GM23338 (cell line): ENCODE data around the gene CHD9NB. TPM values are rescaled to one million over a fixed set of nuclear protein-coding genes. Genes with fewer than 3 reads are reported as not detected.

Experiments used
- ATAC-seq: fragments of 200-7000 bp; cut with Tn5 transposase; 3 replicates; pipeline ENCODE4 v1.9.1; 2020
- DNase-seq: peaks from one replicate; pipeline ENCODE4 v3.0.0-alpha.2; 2015; ENCODE audit warnings: low spot score
- H2AFZ ChIP-seq: fragments of 200-600 bp; sonication (generic); 2 replicates; pipeline ENCODE4 v1.8.0; 2016; ENCODE audit warnings: antibody characterized with exemption, mild to moderate bottlenecking, moderate library complexity
- H3F3A ChIP-seq: fragments of 200-600 bp; sonication (generic); replicated peaks from 2 replicates; pipeline ENCODE4 v1.8.0; 2017; ENCODE audit warnings: antibody characterized with exemption, mixed run types, low read depth
- H3K27ac ChIP-seq: fragments of 200-600 bp; sonication (generic); 2 replicates; pipeline ENCODE4 v1.6.1; 2016; ENCODE audit warnings: low read depth
- H3K27me3 ChIP-seq: fragments of 200-600 bp; sonication (generic); 2 replicates; pipeline ENCODE4 v1.8.0; 2016; ENCODE audit warnings: mild to moderate bottlenecking, mixed run types, moderate library complexity; ENCODE audit not compliant: insufficient read depth
- H3K36me3 ChIP-seq: fragments of 200-600 bp; sonication (generic); 2 replicates; pipeline ENCODE4 v1.8.0; 2016; ENCODE audit warnings: mild to moderate bottlenecking; ENCODE audit not compliant: insufficient read depth
- H3K4me1 ChIP-seq: fragments of 200-600 bp; sonication (generic); 2 replicates; pipeline ENCODE4 v1.8.0; 2016; ENCODE audit warnings: mild to moderate bottlenecking, moderate library complexity; ENCODE audit not compliant: insufficient read depth
- H3K4me2 ChIP-seq: fragments of 200-600 bp; sonication (generic); 2 replicates; pipeline ENCODE4 v1.7.1; 2017; ENCODE audit warnings: mixed run types
- H3K4me3 ChIP-seq: fragments of 200-600 bp; sonication (generic); 2 replicates; pipeline ENCODE4 v1.6.1; 2016; ENCODE audit warnings: mixed run types
- H3K79me2 ChIP-seq: fragments of 200-600 bp; sonication (generic); replicated peaks from 2 replicates; pipeline ENCODE4 v1.8.0; 2017; ENCODE audit warnings: mild to moderate bottlenecking; ENCODE audit not compliant: insufficient read depth
- H3K9me2 ChIP-seq: fragments of 200-600 bp; sonication (generic); 2 replicates; pipeline ENCODE4 v1.8.0; 2017; ENCODE audit not compliant: insufficient read depth
- H4K20me1 ChIP-seq: fragments of 200-600 bp; sonication (generic); replicated peaks from 2 replicates; pipeline ENCODE4 v1.8.0; 2017; ENCODE audit warnings: mild to moderate bottlenecking; ENCODE audit not compliant: insufficient read depth
- H3K27ac Mint-ChIP-seq: 2 replicates; pipeline ENCODE4 v1.8.0; 2020; ENCODE audit warnings: inconsistent platforms, mild to moderate bottlenecking, moderate library complexity, mixed read lengths
- H3K27me3 Mint-ChIP-seq: 3 replicates; pipeline ENCODE4 v1.8.0; 2022; ENCODE audit warnings: low read depth, mild to moderate bottlenecking, moderate library complexity, mixed read lengths, inconsistent platforms; ENCODE audit not compliant: insufficient read depth, poor library complexity
- H3K36me3 Mint-ChIP-seq: 3 replicates; pipeline ENCODE4 v1.8.0; 2021; ENCODE audit warnings: low read depth, mild to moderate bottlenecking, inconsistent platforms, moderate library complexity, mixed read lengths
- H3K4me1 Mint-ChIP-seq: 3 replicates; pipeline ENCODE4 v1.8.0; 2020; ENCODE audit warnings: mild to moderate bottlenecking, inconsistent platforms, mixed read lengths
- H3K4me3 Mint-ChIP-seq: 3 replicates; pipeline ENCODE4 v1.8.0; 2021; ENCODE audit warnings: moderate library complexity, mild to moderate bottlenecking, inconsistent platforms, mixed read lengths
- H3K9me3 Mint-ChIP-seq: 3 replicates; pipeline ENCODE4 v1.8.0; 2020; ENCODE audit warnings: moderate library complexity, mild to moderate bottlenecking, inconsistent platforms, mixed read lengths
- CREB1 ChIP-seq: fragments of 250-450 bp; sonication (Bioruptor Pico); IDR thresholded peaks from 2 replicates; pipeline ENCODE4 v1.5.0; 2020; ENCODE audit warnings: low read depth, mild to moderate bottlenecking, moderate library complexity
- CTCF ChIP-seq, 2 experiments: fragments of 200-600 bp in 1 of 2; sonication (generic) in 1 of 2; conservative IDR thresholded peaks; 2 replicates each; pipeline versions ENCODE4 v1.5.1 to v1.6.1; 2016 to 2017; ENCODE audit warnings: antibody characterized with exemption in 2 of 2, low read depth in 2 of 2, mild to moderate bottlenecking in 2 of 2, moderate library complexity in 1 of 2
- ETS1 ChIP-seq: IDR thresholded peaks from 2 replicates; pipeline ENCODE4 v1.6.1; 2016; ENCODE audit warnings: antibody characterized with exemption
- EZH2phosphoT487 ChIP-seq: fragments of 200-600 bp; sonication (generic); IDR thresholded peaks from one replicate; pipeline ENCODE4 v1.8.1; 2018; ENCODE audit warnings: antibody characterized with exemption; ENCODE audit not compliant: unreplicated experiment
- JUNB ChIP-seq: IDR thresholded peaks from one replicate; pipeline ENCODE4 v1.6.1; 2016; ENCODE audit warnings: antibody characterized with exemption; ENCODE audit not compliant: unreplicated experiment
- NANOG ChIP-seq: IDR thresholded peaks from 2 replicates; pipeline ENCODE4 v1.6.1; 2016; ENCODE audit warnings: antibody characterized with exemption, borderline replicate concordance
- POLR2AphosphoS5 ChIP-seq: IDR thresholded peaks from 2 replicates; pipeline ENCODE4 v1.6.1; 2016; ENCODE audit warnings: antibody characterized with exemption, low read depth
- REST ChIP-seq: IDR thresholded peaks from one replicate; pipeline ENCODE4 v1.6.1; 2018; ENCODE audit warnings: antibody characterized with exemption; ENCODE audit not compliant: unreplicated experiment
- ZNF114 ChIP-seq: fragments of 250-450 bp; sonication (Bioruptor Pico); IDR thresholded peaks from 2 replicates; pipeline ENCODE4 v1.5.0; 2020; ENCODE audit warnings: mild to moderate bottlenecking, moderate library complexity
- ZNF331 ChIP-seq: fragments of 250-450 bp; sonication (Bioruptor Pico); IDR thresholded peaks from 2 replicates; pipeline ENCODE4 v1.5.0; 2020; ENCODE audit warnings: low read depth, mild to moderate bottlenecking, moderate library complexity
- ZNF462 ChIP-seq: fragments of 250-450 bp; sonication (Bioruptor Pico); IDR thresholded peaks from 2 replicates; pipeline ENCODE4 v1.5.0; 2020; ENCODE audit warnings: mild to moderate bottlenecking, moderate library complexity
- polyA plus RNA-seq: library from polyadenylated mRNA; unstranded; fragments of >200 nt; fragmentation: Nextera tagmentation; extraction: Ambion mirVana; gene quantifications from 2 replicates; pipeline ENCODE4 v1.2.1, GENCODE V29; 2016
- total RNA-seq: library from RNA; depleted of rRNA; stranded (reverse); fragments of >200 nt; shearing (Covaris generic); gene quantifications from 2 replicates; pipeline ENCODE4 v1.2.3, GENCODE V29; 2014

Gene CHD9NB
- total and polyA plus RNA-seq, 2 experiments from 2014 or later = 1.7 to 4.2 TPM

GRCh38 chr16:53064081-53064578, 11.4 kb upstream of the CHD9NB start (continued):
- no peak for TF ChIP-seq ETS1
- TF ChIP-seq NANOG = no peak
- TF ChIP-seq CTCF (conservative IDR thresholded peaks at IDR 0.05; ENCODE audit: low read depth in 2 of 2) = no peak

GRCh38 chr16:53061701-53062159, 9.0 kb upstream of the CHD9NB start:
- Mint-ChIP-seq H3K36me3 (no peaks in the 10 kb centered on the region; the same call in 2 of the 3 replicates), H3K9me3 (no peaks in the 10 kb centered on the region), H3K4me1 (peaks cover 13% of the 10 kb centered on the region), H3K27ac (no peak overlapping the region), H3K4me3 (no peak overlapping the region), H3K27me3 (no peaks in the 10 kb centered on the region)
- no peak overlapping the region for H2AFZ ChIP-seq
- H4K20me1 ChIP-seq = no peaks in the 10 kb centered on the region
- H3K9me2 ChIP-seq = no peaks in the 10 kb centered on the region
- no peaks in the 10 kb centered on the region for H3K36me3 ChIP-seq
- H3K79me2 ChIP-seq = peaks cover 79% of the 10 kb centered on the region
- no peak overlapping the region for H3K27ac ChIP-seq
- ATAC-seq = no peak
- H3K27me3 ChIP-seq = no peaks in the 10 kb centered on the region
- no peak for DNase-seq
- H3F3A ChIP-seq = no peaks in the 10 kb centered on the region
- no peak overlapping the region for H3K4me3 ChIP-seq
- H3K4me2 ChIP-seq = no peak overlapping the region
- peaks cover 4% of the 10 kb centered on the region for H3K4me1 ChIP-seq
- TF ChIP-seq ZNF114 (CRISPR knock-in tag) = no peak
- no peak for TF ChIP-seq EZH2phosphoT487
- TF ChIP-seq ETS1 = no peak
- TF ChIP-seq CREB1 (CRISPR knock-in tag) = no peak
- TF ChIP-seq REST = no peak
- no peak for TF ChIP-seq NANOG
- TF ChIP-seq JUNB = no peak
- TF ChIP-seq ZNF462 (CRISPR knock-in tag) = no peak
- TF ChIP-seq POLR2AphosphoS5 = no peak
- no peak for TF ChIP-seq ZNF331 (CRISPR knock-in tag)
